Esophagus mucosa (tissue), 1 donor: ENCODE results near the gene HS6ST3. TPM values are rescaled to one million over a fixed set of nuclear protein-coding genes. Genes with fewer than 3 reads are reported as not detected.

Experiments
- ATAC-seq: fragments of 200-7000 bp; cut with Tn5 transposase; one replicate; pipeline ENCODE4 v1.9.1; 2020
- total RNA-seq: library from RNA; stranded (reverse); gene quantifications from one replicate; pipeline ENCODE4 v1.2.4, GENCODE V29; 2023
- donor health status: DM: yes; HTN: yes; CAD: no.

HS6ST3 gene
- total RNA-seq, 1 donor from 2014 or later = not detected

DNA sequence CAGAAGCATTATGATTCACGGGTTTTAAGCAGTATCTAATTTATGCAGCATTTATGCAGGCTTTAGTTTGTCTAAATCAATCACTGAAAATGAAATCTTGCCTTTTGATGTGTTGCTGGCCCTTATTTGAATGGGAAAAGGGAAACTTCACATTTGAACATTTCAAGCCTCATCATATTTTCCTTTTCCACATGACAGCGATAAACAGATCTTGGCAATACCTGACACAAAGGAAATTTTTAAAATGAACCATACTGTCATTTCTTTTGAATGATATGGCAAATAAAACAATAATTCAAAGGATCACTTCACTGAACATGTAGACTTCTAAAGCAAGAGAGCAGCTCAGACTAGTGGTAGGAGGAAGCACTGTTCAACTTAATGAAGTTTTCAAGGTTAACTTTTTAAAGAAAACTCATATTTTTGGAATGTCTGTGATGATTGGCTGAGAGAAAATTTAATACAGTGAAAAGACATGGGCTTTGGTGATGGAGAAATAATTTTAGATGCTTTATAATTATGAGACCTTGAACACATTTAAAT, 706.3 kb downstream of the HS6ST3 start:
- ATAC-seq = no peak

DNA sequence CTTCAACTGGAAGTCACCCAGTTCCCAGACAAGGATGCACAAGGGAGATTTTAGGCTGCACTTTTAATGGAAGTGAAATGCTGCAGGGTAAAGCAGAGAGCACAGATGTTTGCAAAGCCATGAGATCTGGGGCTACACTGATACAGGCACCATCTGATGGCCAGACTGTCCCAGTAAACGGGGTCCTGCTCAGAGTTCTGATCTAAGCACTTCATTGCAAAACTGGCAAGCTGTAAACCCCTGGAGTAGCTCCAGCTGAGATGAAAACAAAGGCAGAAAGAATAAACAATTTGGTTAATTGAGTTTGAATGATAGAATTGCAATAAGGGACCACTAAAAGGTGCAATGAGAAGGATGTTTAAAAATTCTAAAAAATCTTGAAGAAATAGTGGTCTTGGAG, 707.2 kb downstream of the HS6ST3 start:
- ATAC-seq = no peak

DNA sequence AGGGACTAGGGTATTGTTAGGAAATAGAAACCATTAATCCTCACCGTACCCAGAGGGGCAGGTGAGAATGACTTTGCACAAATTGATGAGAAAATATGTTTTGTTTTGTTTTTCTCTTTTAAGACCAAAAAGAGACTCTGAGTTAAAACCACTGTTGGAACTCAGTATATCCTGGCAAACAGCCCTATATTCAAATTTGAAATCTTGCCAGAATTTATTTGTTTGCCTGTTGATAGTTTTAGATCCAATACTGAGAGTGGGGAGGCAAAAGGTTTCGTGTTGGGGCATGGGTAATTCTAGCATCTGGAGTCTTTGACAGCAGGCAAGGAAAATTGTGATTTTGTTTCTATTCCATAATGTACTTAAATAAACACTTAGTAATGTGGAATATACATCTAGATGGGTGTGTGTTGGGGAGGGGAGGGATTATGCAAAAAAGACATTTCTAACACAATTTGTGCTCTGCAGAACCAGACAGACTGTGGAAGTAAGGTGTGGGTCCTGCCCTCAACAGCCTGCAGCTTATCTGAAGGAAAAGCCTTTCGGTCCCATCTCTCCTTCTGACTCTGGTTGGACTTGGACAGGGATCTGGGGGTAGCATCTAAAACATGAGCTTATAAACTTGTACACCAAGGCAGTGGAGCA, 713.7 kb downstream of the HS6ST3 start:
- no peak for ATAC-seq

DNA sequence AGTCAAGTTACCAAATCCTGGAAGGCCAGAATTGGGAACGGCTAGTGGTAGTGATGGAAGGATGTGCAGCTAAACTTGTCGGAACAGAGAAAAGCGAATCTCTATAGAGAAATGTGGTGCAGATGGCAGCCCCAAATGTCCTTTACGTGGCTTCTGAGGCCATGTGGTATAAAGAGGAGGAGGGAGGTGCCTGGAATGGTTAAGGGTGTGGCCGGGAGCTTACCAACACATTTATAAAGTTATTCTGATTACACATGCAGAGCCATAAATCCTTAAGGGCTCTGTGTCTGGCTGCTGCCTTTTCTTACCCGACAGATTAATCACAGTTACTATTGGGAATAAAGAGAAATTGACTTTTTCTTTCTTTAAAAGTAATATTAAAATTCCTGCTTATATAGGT, 714.3 kb downstream of the HS6ST3 start:
- ATAC-seq = no peak

DNA sequence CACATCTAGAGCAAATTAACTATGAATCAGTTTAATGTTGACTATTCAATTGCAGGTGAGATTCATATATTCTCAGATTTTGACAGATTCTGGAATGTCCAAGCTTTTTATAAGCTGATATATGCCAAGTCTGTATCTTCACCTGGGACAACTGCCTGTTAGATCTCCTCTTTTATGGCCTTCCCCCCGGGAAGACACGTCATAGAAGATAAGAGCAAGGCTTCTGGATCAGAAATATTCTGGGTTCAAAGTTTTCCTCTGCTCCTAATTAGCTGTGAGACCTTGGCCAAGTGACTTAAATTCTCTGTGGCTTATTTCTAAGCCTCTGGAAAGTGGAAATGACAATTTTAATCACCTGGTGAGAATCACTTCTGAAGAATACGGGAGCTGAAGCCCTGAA, 716.8 kb downstream of the HS6ST3 start:
- no peak for ATAC-seq

DNA sequence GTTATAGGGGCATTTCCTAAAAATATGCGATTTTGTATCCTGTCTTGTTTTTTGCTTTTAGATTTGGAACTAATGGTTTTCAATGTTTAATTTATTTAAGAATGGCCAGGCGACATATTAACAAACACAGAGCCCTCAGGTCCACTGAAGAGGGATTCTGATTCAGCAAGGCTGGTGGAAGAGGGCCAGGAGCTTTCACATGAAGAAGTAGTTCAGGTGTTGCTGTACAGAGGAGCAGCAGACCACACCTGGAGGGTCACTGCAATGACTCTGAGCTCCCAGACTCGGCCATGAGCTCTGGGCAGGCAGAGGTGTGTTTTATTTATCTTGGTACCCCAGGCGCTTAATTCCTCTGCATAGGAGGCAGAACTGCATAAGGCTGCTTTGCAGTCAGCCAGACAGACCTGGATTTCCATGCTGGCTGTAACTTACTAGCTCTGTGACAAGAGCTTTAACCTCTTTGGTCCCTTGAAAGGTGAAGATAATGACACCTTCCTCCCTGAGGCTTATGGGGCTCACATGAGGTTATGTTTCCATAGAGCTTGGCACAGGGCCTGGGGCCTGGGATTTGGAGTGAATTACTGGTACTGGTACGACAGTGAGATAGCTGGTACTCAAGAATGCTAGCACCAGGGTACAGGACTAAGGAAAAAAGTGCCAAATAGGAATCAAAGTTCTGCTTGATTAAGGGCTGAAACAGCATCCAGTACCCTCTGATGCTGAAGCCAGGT, 719.6 kb downstream of the HS6ST3 start:
- no peak for ATAC-seq

DNA sequence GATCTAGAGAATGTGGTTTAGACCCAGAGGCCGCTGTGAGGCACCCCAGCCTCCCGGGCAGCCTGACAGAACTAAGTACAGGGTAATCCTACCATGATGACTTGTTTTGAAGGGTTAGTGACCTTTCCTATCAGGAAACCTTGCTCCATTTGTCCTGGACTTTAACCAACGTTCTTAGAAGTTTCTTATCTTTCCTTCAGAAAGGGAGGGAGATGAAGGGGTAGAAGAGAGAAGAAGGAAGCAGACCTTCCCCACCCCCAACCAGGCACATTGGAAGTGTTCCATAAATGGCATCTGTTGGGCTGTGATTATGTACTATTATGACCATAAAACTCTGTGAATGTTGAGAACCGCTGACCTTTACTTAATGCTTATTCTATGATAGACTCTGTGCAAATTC, 720.2 kb downstream of the HS6ST3 start:
- no peak for ATAC-seq

DNA sequence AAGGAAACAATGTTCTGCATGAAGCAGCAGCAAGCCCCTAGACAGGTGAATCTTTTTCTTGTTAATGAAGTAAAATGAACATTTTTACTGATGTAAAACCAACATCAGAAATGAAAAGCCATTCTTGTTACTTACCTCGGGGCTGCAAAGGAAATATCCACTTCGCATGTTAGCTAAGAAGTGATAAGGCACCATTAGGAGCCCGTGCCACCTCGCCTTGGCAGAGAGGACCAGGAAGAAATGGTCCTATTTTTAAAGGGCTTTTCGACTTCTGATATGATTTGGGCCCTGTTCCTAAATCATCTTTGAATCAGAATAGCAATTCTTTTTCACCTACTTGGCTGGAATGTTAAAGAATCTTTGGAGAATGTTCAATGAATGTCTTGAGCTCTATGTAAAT, 721.1 kb downstream of the HS6ST3 start:
- ATAC-seq = no peak

DNA sequence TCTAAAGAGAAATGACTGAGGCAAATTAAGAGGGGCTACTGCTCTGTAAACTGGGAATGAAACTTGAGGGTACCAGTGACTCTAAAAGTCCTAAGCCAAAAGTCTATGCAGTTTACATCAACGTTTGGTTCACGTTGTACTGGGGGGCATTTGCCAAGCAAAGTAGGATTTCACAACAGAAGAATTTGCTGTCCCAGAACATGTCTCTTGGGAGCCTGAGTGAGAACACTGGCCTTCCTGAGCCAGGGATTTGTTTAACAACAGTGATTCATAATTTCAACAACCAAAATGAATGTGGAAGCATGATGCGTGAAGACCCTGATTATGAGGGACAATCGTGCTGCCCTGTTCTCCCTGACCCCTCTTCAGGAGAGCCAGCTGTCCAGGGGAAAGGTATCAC, 726.4 kb downstream of the HS6ST3 start:
- no peak for ATAC-seq

DNA sequence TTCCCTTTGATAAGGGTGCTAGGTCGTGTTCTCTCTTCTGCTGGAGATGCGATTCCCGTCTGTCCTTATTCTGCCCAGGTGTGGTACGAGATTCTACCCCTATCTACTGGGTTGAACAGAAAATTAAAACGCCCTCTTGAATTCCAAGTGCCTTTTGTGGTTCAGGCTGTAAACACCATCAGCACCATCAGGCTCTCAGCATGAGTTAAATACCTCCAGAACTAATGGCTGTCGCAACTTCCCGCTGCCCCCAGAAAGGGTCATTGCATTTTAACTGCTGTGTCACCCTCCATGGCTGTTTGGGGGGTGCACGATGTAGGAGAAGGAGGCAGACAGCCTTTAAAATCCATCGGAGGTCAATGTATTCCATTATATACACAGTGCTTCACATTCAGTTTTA, 727.0 kb downstream of the HS6ST3 start:
- ATAC-seq = no peak

DNA sequence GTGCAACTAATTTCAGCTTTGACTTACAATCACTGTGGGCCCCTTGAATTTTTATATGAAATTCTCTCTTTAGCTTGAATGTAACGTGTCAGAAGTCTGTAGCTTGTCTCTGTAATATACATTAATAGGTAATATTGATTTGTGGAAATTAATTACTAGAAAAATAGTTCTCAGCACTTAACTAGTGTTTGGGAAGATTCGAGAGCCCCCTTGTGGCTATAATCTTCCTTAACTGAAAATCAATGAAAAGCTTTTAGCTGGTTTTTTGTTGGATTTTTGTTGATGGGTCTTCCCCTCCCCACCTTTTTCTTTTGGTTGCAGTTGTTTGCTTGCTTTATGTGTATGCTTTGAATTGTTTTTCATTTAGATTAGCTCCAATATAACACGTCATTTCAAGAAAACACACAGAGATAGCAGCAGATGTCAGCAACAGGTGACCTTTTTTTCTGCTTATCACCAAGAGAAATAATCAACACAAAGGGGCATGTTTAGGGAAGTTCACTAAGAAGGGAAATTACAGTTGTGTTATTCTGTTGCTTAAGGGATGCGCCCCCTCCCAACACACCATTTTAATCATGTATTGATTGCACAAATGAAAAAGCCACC, 727.5 kb downstream of the HS6ST3 start:
- ATAC-seq = no peak

DNA sequence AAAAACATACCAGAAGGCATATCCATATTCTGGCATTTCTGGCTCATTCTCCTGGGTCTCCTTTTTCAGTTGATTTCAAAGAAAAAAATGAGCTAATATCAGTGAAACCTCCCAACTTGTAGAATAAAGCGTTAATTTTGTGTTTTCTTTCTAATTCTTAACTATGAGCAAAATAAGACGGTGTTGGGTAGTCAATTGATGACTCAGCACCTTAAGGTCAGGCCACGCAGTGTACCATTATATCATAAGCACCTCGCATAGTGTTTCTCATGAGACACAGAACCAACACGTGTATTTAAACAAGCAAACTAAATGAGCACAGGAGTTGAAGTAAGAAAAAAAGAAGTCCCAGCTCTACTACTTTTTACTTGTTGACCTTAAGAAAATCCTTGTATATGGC, 729.5 kb downstream of the HS6ST3 start:
- no peak for ATAC-seq

DNA sequence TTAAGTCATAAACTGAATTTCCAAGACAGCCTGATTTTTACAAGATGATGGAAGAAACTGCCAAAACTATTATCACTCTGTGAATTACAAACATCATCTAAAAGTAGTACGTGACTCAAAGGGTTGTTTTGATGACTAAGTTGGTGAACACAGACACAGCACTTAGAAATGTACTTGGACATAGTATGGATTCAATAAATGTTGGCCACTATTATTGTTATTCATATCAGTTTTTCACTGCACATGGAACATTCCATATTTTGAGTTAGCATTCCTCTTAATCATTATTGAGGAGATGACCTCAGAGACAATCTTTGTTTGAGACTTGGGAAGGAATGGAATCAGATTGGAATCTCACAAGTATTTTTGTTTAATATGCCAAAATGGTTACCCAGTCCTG, 731.5 kb downstream of the HS6ST3 start:
- ATAC-seq = no peak

DNA sequence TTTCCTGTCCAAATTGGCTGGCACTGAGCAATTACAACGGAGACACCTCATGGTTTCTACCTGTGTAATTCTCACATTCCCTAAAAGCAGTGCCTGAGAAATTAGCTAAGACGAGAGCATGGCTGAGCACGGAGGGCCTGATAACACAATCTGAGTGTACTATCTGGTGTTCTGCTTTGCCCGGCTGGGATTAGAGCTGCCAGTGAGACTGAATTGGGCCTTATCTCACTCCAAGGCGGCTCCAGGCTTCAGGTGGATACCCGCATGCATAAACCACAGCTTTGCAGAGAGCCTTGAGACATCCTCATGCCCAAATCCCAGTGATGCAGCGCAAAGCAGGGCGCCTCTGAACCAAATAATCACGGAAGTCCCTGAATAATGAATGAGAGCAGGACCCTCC, 732.1 kb downstream of the HS6ST3 start:
- ATAC-seq = no peak

DNA sequence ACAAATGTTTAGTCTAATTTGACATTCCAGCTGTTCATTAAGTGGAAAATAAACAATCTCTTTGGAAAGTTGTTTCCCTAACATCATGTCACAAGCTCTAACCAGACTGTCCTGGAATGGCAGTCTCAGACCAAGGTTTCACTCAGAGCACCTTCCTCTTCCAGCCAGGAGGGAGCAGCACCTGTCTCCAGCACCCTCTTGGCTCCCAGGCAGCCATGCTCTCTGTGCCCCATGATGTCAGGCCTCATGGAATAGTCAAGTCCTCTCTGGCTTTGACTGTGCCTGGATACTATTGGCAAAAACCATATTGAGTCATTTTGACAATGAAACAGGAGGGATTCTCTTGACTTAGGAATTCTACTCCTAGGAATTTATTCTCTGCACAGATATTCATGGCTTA, 733.0 kb downstream of the HS6ST3 start:
- ATAC-seq = peak; percentile 76

DNA sequence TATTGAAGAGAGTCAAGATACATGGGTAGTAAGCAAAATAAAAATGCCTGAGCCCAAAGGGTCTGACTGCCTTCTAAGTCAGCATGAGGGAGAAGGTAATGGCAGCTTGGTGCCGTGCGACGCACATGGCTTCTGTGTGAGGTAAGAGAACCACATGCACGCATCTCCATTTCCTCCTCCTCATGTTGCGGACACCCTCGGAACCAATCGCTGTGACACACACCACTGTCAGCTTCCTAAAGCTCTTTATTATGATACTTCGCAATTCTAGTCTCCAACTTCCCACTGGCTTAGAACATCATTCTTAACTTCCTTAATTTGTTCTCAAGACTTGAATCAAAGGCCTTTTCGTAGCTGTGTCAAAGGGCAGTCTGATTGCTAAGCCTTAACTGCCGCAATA, 734.2 kb downstream of the HS6ST3 start:
- no peak for ATAC-seq

DNA sequence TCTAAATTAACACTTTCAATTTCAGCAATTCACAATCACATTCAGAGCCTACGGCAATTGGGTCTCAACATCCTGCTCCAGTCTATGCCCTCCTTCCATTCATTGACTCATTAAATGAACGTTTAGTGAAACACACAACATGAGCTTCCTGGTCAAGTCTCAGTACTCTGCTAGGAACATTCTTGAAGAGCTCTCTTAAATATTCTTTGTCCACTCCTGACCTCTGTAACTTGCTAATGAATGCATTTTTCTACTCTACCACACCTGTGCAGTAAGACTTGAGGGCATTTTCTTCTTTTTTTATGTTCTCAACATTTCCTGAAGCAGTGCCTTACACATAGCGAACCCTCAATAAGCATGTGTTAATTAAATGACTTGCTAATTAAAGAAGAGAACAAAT, 735.7 kb downstream of the HS6ST3 start:
- no peak for ATAC-seq

DNA sequence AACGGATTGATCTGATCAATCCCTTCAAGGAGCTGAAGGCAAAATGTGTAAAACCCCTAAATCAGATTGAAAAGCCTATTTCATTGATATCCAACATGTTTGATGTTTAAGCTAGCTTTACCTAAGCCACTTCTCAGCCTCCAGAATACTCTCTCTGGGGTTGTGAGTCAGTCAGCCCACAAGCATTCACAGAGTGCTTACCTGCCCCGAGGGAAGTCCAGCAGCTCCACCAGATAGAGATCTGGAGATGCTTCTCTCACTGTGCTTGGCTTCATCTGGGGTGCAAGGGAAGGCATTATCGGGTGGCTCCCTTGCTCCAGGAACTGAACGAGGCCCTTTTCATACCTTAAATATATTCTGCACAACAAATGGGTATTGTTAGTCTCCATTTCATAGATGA, 744.7 kb downstream of the HS6ST3 start:
- no peak for ATAC-seq

DNA sequence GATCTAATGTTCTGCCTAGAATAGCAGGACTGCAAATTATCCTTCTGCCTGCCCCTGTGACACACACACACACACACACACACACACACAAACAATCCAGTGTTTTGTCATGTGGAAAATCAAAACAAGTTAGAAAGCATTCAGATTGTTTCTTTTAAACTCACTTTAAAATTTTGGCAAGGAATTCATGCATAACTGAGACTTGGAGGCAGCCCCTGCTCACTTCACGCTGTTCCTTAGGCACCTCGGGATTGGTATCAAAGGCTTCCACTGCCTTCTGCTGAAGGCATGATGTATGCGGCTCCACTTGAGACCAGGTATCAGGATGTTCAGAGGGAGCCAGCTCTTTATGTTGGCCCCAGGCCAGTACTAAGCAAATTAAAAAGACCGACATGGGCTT, 745.6 kb downstream of the HS6ST3 start:
- ATAC-seq = no peak

DNA sequence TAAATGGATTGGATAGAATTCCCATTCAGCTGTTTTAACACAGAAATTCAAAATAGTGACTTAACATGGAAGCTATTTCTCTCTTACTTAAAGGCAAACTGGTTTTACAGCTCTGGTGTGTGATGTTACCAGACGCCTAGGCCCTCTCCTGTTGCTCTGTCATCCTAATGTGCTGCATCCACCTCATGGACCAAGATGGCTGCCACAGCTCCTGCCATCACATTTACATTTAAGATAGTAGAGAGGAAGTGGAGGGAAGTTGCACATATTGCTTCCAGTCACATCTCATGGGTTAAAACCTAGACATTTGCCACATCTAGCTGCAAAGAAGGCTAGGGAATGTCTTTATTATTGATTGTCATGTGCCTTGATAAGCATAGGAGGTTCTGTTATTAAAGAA, 746.8 kb downstream of the HS6ST3 start:
- no peak for ATAC-seq

DNA sequence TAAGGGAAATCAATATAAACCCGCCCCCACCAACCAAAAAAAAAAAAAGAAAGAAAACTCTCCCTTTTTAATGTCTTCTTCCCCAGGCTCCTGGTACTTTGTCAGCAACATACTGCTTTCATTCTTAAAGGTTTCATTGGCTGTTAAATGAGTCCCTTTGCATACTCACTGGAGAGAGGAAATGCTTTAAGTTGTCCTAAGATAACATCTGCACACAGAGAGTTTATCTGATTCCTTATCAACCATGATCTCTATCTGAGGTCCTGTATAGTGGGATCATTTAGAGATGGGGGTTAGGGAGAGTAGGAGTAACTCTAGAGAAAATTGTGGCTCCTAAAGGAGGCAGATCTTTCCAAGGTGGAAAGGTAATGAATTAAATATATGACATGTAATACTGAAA, 747.9 kb downstream of the HS6ST3 start:
- no peak for ATAC-seq

DNA sequence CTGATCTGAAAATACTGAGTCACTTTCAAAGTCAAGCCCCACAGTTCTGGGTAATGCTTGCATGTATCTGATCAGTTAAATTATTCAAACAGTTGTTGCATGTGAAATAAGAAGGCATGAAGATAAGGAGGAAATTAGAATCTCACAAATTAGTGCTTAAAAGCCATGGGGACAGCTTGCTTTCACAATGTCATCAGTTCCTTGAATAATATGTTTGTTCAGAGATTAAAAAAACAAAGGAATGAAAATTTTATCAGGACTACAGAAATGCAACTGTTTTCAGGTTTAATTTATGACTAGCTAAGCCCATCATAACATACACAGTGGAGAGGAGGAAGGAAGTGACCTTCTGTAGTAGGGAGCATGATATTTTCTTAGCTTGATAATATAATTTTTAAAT, 754.3 kb downstream of the HS6ST3 start:
- no peak for ATAC-seq

DNA sequence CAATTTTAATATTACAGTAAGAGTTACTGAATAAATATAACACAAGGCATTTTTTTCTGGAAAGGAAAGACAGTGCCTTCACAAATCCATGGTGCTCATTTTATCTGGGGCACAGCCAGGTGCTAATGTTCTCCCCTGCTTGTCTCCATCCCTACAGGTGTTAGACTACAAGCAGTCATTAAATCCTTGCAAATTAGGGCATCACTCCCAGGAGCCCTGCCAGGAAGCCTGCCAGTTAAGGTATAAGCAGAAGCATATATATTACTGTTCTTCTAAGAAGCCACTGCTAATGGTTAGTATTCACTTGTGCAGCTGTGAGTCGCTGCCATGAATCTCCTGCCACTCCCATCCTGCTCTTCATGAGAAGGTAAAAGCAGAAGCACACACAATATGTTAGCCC, 754.7 kb downstream of the HS6ST3 start:
- ATAC-seq = no peak

DNA sequence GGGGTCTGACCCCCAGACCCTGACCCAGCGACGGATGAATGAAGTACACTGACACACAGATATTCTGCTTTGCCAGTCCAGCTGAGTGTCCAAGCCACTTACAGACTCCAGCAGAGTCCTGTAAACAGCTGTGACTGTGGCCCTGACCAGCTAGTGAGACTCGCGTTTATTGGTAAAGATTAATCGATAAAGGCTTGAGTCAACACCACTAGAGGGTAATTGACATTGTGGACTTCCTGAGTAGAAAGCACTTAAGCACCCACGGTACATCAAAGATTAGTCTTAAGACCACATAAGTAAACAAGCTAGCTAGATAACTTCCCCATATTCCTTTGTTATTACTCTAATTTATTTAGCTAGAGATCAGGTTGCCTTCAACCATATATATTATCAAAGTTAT, 758.4 kb downstream of the HS6ST3 start:
- no peak for ATAC-seq
